SK-N-MC (cell line): Measurements from ENCODE around the gene EFNB1.

Experiments
- DNase-seq: peaks from one replicate; pipeline ENCODE4 v3.0.0-alpha.2; 2011; ENCODE audit warnings: low read depth, low spot score
- H3K27ac ChIP-seq: fragments of 200-600 bp; sonication (generic); 2 replicates; pipeline ENCODE4 v1.5.1; 2016; ENCODE audit warnings: mixed run types
- H3K36me3 ChIP-seq: fragments of 200-600 bp; sonication (generic); 2 replicates; pipeline ENCODE4 v1.6.1; 2017; ENCODE audit warnings: antibody characterized with exemption, low read length, mixed read lengths; ENCODE audit not compliant: insufficient read depth
- H3K4me3 ChIP-seq: fragments of 200-600 bp; sonication (generic); 2 replicates; pipeline ENCODE4 v1.5.1; 2016
- H3K9ac ChIP-seq: fragments of 200-600 bp; sonication (generic); 2 replicates; pipeline ENCODE4 v1.8.0; 2017; ENCODE audit warnings: mixed run types, mixed read lengths; ENCODE audit not compliant: insufficient read length
- H3K9me3 ChIP-seq: fragments of 200-600 bp; sonication (generic); 2 replicates; pipeline ENCODE4 v1.6.1; 2017; ENCODE audit warnings: low read depth, mild to moderate bottlenecking, antibody characterized with exemption, low read length, moderate library complexity, mixed read lengths
- EZH2 ChIP-seq: fragments of 200-600 bp; sonication (generic); IDR thresholded peaks from one replicate; pipeline ENCODE4 v1.6.1; 2017; ENCODE audit warnings: antibody characterized with exemption
- FOXP2 ChIP-seq: optimal IDR thresholded peaks from 2 replicates; pipeline ENCODE3; 2011; ENCODE audit warnings: mild to moderate bottlenecking, moderate library complexity; ENCODE audit not compliant: insufficient read depth; ENCODE audit errors: extremely low read length, control extremely low read depth
- POLR2AphosphoS5 ChIP-seq: IDR thresholded peaks from 2 replicates; pipeline ENCODE4 v1.6.1; 2012; ENCODE audit warnings: mild to moderate bottlenecking, low read depth, low read length, borderline replicate concordance

EFNB1 gene

GRCh38 chrX:68848189-68848940 is 19.5 kb downstream of the EFNB1 start:
- Histone ChIP-seq H3K9ac (no peak overlapping the region), H3K4me3 (no peak overlapping the region), H3K9me3 (no peaks in the 10 kb centered on the region), H3K36me3 (peaks cover 8% of the 10 kb centered on the region; the same call in 1 of the 2 replicates), H3K27ac (no peak overlapping the region)
- TF ChIP-seq POLR2AphosphoS5 (no peak), EZH2 (no peak), FOXP2 (no peak)
- no peak for DNase-seq

- Histone ChIP-seq H3K9me3 (no peaks in the 10 kb centered on the region), H3K27ac (no peak overlapping the region), H3K4me3 (no peak overlapping the region), H3K9ac (no peak overlapping the region), H3K36me3 (no peaks in the 10 kb centered on the region)
- TF ChIP-seq FOXP2 (no peak), POLR2AphosphoS5 (no peak), EZH2 (no peak)
- no peak for DNase-seq
Measured at GRCh38 chrX:68851082-68851481, 22.3 kb downstream of the EFNB1 start.

- Histone ChIP-seq H3K27ac (0 out of 2 replicates have a peak overlapping the region, but pooled peaks have one; percentile 9), H3K9ac (no peak overlapping the region), H3K9me3 (no peaks in the 10 kb centered on the region), H3K4me3 (no peak overlapping the region), H3K36me3 (no peaks in the 10 kb centered on the region)
- TF ChIP-seq POLR2AphosphoS5 = no peak
- no peak for TF ChIP-seq EZH2
- TF ChIP-seq FOXP2 = no peak
- no peak for DNase-seq
Measured at GRCh38 chrX:68852046-68852445, 23.2 kb downstream of the EFNB1 start.

GRCh38 chrX:68853665-68854251 is 24.9 kb downstream of the EFNB1 start:
- no peak overlapping the region for H3K9ac ChIP-seq
- TF ChIP-seq POLR2AphosphoS5 = no peak
- no peak for TF ChIP-seq EZH2
- no peak for TF ChIP-seq FOXP2
- DNase-seq = no peak

GRCh38 chrX:68865300-68865699 is 36.5 kb downstream of the EFNB1 start:
- Histone ChIP-seq H3K4me3 (no peak overlapping the region), H3K36me3 (no peaks in the 10 kb centered on the region), H3K9ac (no peak overlapping the region), H3K9me3 (no peaks in the 10 kb centered on the region), H3K27ac (no peak overlapping the region)
- no peak for DNase-seq
- no peak for TF ChIP-seq EZH2
- TF ChIP-seq POLR2AphosphoS5 = no peak
- TF ChIP-seq FOXP2 = no peak

More at GRCh38 chrX:68853665-68854251, 24.9 kb downstream of the EFNB1 start:
- Histone ChIP-seq H3K36me3 (no peaks in the 10 kb centered on the region), H3K27ac (no peak overlapping the region), H3K4me3 (no peak overlapping the region), H3K9me3 (no peaks in the 10 kb centered on the region)

- H3K27ac ChIP-seq = no peak overlapping the region
- H3K9me3 ChIP-seq = no peaks in the 10 kb centered on the region
- no peak for DNase-seq
- no peaks in the 10 kb centered on the region for H3K36me3 ChIP-seq
- H3K9ac ChIP-seq = no peak overlapping the region
- H3K4me3 ChIP-seq = no peak overlapping the region
- TF ChIP-seq FOXP2 (no peak), EZH2 (no peak), POLR2AphosphoS5 (no peak)
Measured at GRCh38 chrX:68865926-68866325, 37.1 kb downstream of the EFNB1 start.

GRCh38 chrX:68867458-68868112 is 38.8 kb downstream of the EFNB1 start:
- DNase-seq = no peak
- Histone ChIP-seq H3K4me3 (no peak overlapping the region), H3K9ac (no peak overlapping the region), H3K9me3 (no peaks in the 10 kb centered on the region), H3K36me3 (no peaks in the 10 kb centered on the region), H3K27ac (no peak overlapping the region)
- TF ChIP-seq FOXP2 (no peak), POLR2AphosphoS5 (no peak), EZH2 (no peak)

- no peak overlapping the region for H3K4me3 ChIP-seq
- H3K9me3 ChIP-seq = no peaks in the 10 kb centered on the region
- no peak for DNase-seq
- H3K27ac ChIP-seq = no peak overlapping the region
- H3K36me3 ChIP-seq = no peaks in the 10 kb centered on the region
- TF ChIP-seq FOXP2 = no peak
- TF ChIP-seq EZH2 = no peak
- no peak for TF ChIP-seq POLR2AphosphoS5
- no peak overlapping the region for H3K9ac ChIP-seq
Measured at GRCh38 chrX:68868316-68868715, 39.5 kb downstream of the EFNB1 start.
